Liver (tissue), 3 donors: ENCODE measurements around the gene ECHDC3.

Experiments
- EGR1 ChIP-seq, 2 donors: IDR thresholded peaks; 2 replicates each; pipeline ENCODE4 v1.6.1; 2016 to 2018; ENCODE audit warnings: antibody characterized with exemption in 2 of 2, low read depth in 2 of 2
- GABPA ChIP-seq, 2 donors: IDR thresholded peaks in 1 of 2; conservative IDR thresholded peaks in 1 of 2; 2 replicates each; pipeline ENCODE4 v1.6.1; 2016; ENCODE audit warnings: antibody characterized with exemption in 2 of 2, mild to moderate bottlenecking in 1 of 2, moderate library complexity in 1 of 2
- HNF4A ChIP-seq, 2 donors: conservative IDR thresholded peaks; 2 replicates each; pipeline ENCODE4 v1.6.1; 2016; ENCODE audit warnings: antibody characterized with exemption in 2 of 2, mild to moderate bottlenecking in 2 of 2
- RAD21 ChIP-seq, 2 donors: IDR thresholded peaks; 2 replicates each; pipeline ENCODE4 v1.6.1; 2016; ENCODE audit warnings: antibody characterized with exemption in 2 of 2, mild to moderate bottlenecking in 2 of 2
- RXRA ChIP-seq, 2 donors: IDR thresholded peaks; 2 replicates each; pipeline ENCODE4 v1.6.1; 2017 to 2018; ENCODE audit warnings: antibody characterized with exemption in 2 of 2, mild to moderate bottlenecking in 1 of 2
- SP1 ChIP-seq: IDR thresholded peaks from 2 replicates; pipeline ENCODE4 v1.6.1; 2018; ENCODE audit warnings: antibody characterized with exemption, mild to moderate bottlenecking
- TAF1 ChIP-seq: conservative IDR thresholded peaks from 2 replicates; pipeline ENCODE4 v1.6.1; 2016; ENCODE audit warnings: antibody characterized with exemption, mild to moderate bottlenecking
- YY1 ChIP-seq: IDR thresholded peaks from 2 replicates; pipeline ENCODE4 v1.6.1; 2016; ENCODE audit warnings: antibody characterized with exemption, mild to moderate bottlenecking
- TF ChIP-seq, protein P1 (sequence below): fragments of 150-350 bp; IDR thresholded peaks from 2 replicates; pipeline ENCODE4 v1.5.1; 2017; ENCODE audit warnings: improper control_type of control experiment, low read depth, low read length; ENCODE audit not compliant: missing input control
- TF ChIP-seq, protein P2 (sequence below): IDR thresholded peaks from 2 replicates; pipeline ENCODE4 v1.6.1; 2016; ENCODE audit warnings: antibody characterized with exemption, mild to moderate bottlenecking
- TF ChIP-seq, protein P3 (sequence below): IDR thresholded peaks from 2 replicates; pipeline ENCODE4 v1.6.1; 2016; ENCODE audit warnings: antibody characterized with exemption
- TF ChIP-seq, protein P4 (sequence below): IDR thresholded peaks from 2 replicates; pipeline ENCODE4 v1.6.1; 2016; ENCODE audit warnings: antibody characterized with exemption
- TF ChIP-seq, protein P5 (sequence below): IDR thresholded peaks from 2 replicates; pipeline ENCODE4 v1.6.1; 2016; ENCODE audit warnings: antibody characterized with exemption
- donor health status: healthy.
- donor health status: healthy.

DNA sequence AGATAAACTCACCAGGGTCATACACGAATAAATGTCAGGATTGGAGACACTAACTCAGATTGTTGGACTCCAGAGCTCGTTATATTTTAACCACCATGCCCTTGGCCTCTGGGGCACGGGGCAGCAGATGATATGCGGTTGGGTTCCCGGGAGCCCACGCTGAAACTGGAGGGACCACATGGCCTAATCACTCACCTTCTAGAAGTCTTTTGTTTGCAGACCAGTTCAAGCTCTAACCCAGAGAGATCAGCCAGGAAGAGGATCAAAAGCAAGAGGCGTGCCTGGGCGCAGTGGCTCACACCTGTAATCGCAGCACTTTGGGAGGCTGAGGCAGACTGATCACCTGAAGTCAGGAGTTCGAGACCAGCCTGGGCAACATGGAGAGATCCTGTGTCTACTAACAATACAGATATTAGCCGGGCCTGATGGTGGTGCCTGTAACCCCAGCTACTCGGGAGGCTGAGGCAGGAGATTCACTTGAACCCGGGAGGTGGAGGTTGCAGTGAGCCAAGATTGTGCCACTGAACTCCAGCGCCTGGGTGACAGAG lies 42.6 kb upstream of the ECHDC3 start:
- TF ChIP-seq, protein P1, sequence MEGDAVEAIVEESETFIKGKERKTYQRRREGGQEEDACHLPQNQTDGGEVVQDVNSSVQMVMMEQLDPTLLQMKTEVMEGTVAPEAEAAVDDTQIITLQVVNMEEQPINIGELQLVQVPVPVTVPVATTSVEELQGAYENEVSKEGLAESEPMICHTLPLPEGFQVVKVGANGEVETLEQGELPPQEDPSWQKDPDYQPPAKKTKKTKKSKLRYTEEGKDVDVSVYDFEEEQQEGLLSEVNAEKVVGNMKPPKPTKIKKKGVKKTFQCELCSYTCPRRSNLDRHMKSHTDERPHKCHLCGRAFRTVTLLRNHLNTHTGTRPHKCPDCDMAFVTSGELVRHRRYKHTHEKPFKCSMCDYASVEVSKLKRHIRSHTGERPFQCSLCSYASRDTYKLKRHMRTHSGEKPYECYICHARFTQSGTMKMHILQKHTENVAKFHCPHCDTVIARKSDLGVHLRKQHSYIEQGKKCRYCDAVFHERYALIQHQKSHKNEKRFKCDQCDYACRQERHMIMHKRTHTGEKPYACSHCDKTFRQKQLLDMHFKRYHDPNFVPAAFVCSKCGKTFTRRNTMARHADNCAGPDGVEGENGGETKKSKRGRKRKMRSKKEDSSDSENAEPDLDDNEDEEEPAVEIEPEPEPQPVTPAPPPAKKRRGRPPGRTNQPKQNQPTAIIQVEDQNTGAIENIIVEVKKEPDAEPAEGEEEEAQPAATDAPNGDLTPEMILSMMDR: no peak
- TF ChIP-seq TAF1: no peak
- TF ChIP-seq GABPA (IDR thresholded peaks at IDR 0.05 in 1 of 2, conservative IDR thresholded peaks at IDR 0.05 in 1 of 2): no peak
- TF ChIP-seq EGR1 (IDR thresholded peaks at IDR 0.05; ENCODE audit: low read depth in 2 of 2): no peak
- TF ChIP-seq YY1: peak; percentile 81
- TF ChIP-seq RAD21 (IDR thresholded peaks at IDR 0.05): peak; percentile 44 to 71
- peak; percentile 96 to 97 for TF ChIP-seq RXRA (IDR thresholded peaks at IDR 0.05)
- TF ChIP-seq, protein P2, sequence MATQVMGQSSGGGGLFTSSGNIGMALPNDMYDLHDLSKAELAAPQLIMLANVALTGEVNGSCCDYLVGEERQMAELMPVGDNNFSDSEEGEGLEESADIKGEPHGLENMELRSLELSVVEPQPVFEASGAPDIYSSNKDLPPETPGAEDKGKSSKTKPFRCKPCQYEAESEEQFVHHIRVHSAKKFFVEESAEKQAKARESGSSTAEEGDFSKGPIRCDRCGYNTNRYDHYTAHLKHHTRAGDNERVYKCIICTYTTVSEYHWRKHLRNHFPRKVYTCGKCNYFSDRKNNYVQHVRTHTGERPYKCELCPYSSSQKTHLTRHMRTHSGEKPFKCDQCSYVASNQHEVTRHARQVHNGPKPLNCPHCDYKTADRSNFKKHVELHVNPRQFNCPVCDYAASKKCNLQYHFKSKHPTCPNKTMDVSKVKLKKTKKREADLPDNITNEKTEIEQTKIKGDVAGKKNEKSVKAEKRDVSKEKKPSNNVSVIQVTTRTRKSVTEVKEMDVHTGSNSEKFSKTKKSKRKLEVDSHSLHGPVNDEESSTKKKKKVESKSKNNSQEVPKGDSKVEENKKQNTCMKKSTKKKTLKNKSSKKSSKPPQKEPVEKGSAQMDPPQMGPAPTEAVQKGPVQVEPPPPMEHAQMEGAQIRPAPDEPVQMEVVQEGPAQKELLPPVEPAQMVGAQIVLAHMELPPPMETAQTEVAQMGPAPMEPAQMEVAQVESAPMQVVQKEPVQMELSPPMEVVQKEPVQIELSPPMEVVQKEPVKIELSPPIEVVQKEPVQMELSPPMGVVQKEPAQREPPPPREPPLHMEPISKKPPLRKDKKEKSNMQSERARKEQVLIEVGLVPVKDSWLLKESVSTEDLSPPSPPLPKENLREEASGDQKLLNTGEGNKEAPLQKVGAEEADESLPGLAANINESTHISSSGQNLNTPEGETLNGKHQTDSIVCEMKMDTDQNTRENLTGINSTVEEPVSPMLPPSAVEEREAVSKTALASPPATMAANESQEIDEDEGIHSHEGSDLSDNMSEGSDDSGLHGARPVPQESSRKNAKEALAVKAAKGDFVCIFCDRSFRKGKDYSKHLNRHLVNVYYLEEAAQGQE: peak; percentile 70
- TF ChIP-seq SP1: peak; percentile 93
- TF ChIP-seq, protein P3, sequence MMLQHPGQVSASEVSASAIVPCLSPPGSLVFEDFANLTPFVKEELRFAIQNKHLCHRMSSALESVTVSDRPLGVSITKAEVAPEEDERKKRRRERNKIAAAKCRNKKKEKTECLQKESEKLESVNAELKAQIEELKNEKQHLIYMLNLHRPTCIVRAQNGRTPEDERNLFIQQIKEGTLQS: peak; percentile 49
- TF ChIP-seq, protein P4, sequence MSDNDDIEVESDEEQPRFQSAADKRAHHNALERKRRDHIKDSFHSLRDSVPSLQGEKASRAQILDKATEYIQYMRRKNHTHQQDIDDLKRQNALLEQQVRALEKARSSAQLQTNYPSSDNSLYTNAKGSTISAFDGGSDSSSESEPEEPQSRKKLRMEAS: peak; percentile 97
- TF ChIP-seq, protein P5, sequence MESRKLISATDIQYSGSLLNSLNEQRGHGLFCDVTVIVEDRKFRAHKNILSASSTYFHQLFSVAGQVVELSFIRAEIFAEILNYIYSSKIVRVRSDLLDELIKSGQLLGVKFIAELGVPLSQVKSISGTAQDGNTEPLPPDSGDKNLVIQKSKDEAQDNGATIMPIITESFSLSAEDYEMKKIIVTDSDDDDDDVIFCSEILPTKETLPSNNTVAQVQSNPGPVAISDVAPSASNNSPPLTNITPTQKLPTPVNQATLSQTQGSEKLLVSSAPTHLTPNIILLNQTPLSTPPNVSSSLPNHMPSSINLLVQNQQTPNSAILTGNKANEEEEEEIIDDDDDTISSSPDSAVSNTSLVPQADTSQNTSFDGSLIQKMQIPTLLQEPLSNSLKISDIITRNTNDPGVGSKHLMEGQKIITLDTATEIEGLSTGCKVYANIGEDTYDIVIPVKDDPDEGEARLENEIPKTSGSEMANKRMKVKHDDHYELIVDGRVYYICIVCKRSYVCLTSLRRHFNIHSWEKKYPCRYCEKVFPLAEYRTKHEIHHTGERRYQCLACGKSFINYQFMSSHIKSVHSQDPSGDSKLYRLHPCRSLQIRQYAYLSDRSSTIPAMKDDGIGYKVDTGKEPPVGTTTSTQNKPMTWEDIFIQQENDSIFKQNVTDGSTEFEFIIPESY: peak; percentile 83
- TF ChIP-seq HNF4A (conservative IDR thresholded peaks at IDR 0.05): peak; percentile 98 to 99
